ENCODE data around the gene CNTFR.

DNA sequence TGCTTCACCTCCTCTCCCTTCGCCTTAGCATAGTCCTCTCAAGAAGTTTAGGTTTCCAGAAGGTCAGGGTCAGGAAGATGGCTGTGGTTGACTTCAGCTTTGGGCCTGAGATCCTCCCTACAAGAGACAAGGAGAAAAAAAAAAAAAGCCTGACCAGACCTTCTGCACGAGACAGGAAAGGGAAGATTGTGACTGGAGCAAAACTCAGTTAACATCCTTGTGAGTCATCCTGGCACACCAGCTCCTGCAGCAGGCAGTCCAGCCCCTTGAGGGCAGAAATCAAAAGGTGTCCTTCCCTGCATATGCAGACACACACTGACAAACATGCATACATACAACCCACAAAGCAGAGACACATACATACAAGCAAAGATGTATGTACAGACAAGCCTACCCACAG, 48.7 kb downstream of the CNTFR start:
- TF ChIP-seq, protein P1, sequence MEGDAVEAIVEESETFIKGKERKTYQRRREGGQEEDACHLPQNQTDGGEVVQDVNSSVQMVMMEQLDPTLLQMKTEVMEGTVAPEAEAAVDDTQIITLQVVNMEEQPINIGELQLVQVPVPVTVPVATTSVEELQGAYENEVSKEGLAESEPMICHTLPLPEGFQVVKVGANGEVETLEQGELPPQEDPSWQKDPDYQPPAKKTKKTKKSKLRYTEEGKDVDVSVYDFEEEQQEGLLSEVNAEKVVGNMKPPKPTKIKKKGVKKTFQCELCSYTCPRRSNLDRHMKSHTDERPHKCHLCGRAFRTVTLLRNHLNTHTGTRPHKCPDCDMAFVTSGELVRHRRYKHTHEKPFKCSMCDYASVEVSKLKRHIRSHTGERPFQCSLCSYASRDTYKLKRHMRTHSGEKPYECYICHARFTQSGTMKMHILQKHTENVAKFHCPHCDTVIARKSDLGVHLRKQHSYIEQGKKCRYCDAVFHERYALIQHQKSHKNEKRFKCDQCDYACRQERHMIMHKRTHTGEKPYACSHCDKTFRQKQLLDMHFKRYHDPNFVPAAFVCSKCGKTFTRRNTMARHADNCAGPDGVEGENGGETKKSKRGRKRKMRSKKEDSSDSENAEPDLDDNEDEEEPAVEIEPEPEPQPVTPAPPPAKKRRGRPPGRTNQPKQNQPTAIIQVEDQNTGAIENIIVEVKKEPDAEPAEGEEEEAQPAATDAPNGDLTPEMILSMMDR (IDR thresholded peaks at IDR 0.05) = no peak
- TF ChIP-seq POLR2A (IDR thresholded peaks at IDR 0.05) (no peak), EP300 (IDR thresholded peaks at IDR 0.05) (no peak)
